ENCODE measurements around the gene MRPL23.

The MRPL23 gene

GRCh38 chr11:1979607-1980006, 32.5 kb downstream of the MRPL23 start:
- in situ Hi-C loops (cut with MboI; ENCODE audit: low pct_unique_long_range_greater_than_20kb, low sequenced_read_pairs): no loop called here
- no peak for DNase-seq

- no peak for DNase-seq
- in situ Hi-C loops (cut with MboI; ENCODE audit: low pct_unique_long_range_greater_than_20kb, low sequenced_read_pairs): no loop called here
Measured at GRCh38 chr11:1982873-1983600, 35.9 kb downstream of the MRPL23 start.

DNA sequence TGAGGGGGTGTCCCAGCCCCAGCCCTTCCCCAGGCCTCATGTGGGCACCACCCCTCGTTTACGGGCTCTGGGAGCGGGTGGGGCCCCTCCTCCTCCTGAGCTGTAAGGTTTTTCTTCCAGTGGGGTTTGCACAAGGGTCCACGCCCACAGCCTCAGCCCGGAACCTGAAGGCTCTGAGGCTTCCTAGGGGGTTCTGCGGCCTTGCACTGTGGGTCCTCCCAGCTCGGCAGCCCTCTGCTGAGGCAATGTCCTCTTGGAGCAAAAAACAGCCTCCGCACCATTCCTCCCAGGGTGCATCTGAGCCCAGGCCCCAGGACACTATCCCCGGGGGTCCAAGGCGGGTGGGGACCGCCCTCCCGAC, 36.4 kb downstream of the MRPL23 start:
- in situ Hi-C loops (cut with MboI; ENCODE audit: low pct_unique_long_range_greater_than_20kb, low sequenced_read_pairs): no loop called here
- DNase-seq: no peak

DNA sequence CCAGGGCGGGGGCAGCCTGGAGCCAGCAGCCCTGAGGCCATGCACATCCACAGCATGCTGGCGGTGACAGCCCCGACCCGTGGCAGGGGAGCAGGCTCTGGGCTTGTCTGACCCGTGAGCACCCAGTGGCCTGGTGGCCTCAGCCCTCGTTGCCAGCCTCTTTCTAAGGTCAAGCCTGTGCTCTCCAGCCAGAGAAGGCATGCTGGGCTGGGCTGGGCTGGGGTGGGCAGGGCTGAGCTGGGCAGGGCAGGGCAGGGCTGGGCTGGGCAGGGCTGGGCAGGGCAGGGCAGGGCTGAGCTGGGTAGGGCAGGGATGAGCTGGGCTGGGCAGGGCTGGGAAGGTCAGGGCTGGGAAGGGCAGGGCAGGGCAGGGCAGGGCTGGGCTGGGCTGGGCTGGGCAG, 39.9 kb downstream of the MRPL23 start:
- in situ Hi-C loops (cut with MboI; ENCODE audit: low pct_unique_long_range_greater_than_20kb, low sequenced_read_pairs): no loop called here
- no peak for DNase-seq

- DNase-seq: no peak
- in situ Hi-C loops (cut with MboI; ENCODE audit: low pct_unique_long_range_greater_than_20kb, low sequenced_read_pairs): no loop called here
Measured at GRCh38 chr11:1988174-1988573, 41.0 kb downstream of the MRPL23 start.

GRCh38 chr11:1988667-1989317, 41.7 kb downstream of the MRPL23 start:
- in situ Hi-C loops (cut with MboI; ENCODE audit: low pct_unique_long_range_greater_than_20kb, low sequenced_read_pairs): no loop called here

DNA sequence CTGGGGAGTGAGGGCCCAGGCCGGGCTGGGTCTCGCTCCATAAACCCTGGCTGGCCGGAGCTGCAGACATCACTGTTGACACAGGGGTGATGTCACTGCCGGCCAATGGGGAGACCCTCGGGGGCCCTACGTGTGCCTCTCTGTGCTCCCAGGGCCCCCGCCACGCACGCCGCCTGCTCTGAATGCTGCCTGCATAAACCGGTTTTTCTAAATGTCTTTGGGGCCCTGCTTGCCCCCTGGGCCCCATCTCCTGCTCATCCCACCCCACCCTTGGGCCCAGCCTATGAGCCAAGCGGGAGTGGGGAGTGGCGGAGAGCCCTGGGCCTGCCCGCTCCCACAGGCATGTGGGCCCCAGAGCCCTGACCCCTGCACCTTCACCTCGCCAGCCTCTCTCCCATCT, 42.8 kb downstream of the MRPL23 start:
- in situ Hi-C loops (cut with MboI; ENCODE audit: low pct_unique_long_range_greater_than_20kb, low sequenced_read_pairs): no loop called here
- DNase-seq: no peak

More at GRCh38 chr11:1988667-1989317, 41.7 kb downstream of the MRPL23 start:
- DNase-seq: no peak

- DNase-seq: no peak
- in situ Hi-C loops (cut with MboI; ENCODE audit: low pct_unique_long_range_greater_than_20kb, low sequenced_read_pairs): no loop called here
Measured at GRCh38 chr11:1990872-1991578, 43.9 kb downstream of the MRPL23 start.

GRCh38 chr11:1992111-1992510, 45.0 kb downstream of the MRPL23 start:
- DNase-seq: no peak
- in situ Hi-C loops (cut with MboI; ENCODE audit: low pct_unique_long_range_greater_than_20kb, low sequenced_read_pairs): no loop called here

DNA sequence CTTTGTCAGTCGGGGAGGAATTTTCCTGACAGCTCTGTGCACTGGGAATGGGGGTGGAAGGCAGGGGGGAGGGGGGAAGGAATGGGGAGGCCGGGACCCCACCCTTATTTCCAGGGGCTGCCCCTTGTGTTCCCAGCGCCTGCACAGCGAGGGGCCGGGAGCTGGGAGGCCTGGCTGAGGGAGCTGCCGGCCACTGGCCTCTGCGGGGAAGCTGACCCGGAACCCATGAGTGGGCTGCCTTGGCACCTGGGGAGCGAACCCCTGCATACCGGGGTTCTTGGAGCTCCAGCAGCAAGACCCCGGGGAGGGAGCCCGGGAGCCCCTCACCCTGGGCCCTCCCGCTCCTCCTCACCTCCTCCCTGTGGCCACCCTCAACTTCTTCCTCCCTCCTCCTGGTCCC, 47.0 kb downstream of the MRPL23 start:
- in situ Hi-C loops (cut with MboI; ENCODE audit: low pct_unique_long_range_greater_than_20kb, low sequenced_read_pairs): no loop called here
- DNase-seq: no peak

DNA sequence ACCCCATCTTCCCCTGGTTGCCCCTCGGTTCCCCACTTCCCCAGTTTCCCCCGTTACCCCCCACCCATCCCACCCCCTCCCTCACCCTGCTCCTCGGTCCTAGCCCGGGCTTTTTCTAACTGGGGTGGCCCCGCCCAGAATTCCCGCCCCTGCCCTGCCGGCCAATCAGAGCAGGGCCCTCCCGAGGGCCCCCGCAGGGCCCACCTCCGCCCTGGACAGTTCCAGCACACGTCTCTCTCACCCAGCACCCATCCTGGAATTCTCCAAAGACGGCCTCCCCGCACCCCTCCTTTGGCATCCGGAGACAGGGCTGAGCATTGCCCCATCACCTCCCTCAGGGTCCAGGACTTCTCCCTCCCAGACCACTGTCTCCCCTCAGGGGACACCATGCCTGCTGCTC, 50.6 kb downstream of the MRPL23 start, which contains the start of gene H19:
TSS of gene H19 (minus strand) at position 88 of the 400 bp plus-strand sequence.
- in situ Hi-C loops (cut with MboI; ENCODE audit: low pct_unique_long_range_greater_than_20kb, low sequenced_read_pairs): no loop called here
- no peak for DNase-seq

DNA sequence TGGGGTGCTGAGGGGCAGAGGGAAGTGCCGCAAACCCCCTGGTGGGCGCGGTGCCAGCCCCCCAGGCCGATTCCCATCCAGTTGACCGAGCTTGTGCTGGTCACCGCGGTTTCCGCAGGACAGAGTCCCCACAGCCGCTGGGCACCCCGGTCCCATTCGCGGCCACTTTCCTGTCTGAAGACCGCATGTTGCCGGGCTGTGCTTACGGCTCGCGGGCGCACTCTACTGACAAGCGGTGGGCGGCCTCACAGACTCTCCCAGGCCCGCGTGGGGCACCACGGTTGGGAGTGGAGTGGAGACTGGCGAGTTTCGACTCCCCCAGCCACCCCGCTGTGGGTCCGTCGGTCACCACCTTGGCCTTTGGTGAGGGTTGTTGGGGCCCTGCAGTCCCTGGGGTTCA, 51.2 kb downstream of the MRPL23 start:
- no peak for DNase-seq
- in situ Hi-C loops (cut with MboI; ENCODE audit: low pct_unique_long_range_greater_than_20kb, low sequenced_read_pairs): no loop called here

DNA sequence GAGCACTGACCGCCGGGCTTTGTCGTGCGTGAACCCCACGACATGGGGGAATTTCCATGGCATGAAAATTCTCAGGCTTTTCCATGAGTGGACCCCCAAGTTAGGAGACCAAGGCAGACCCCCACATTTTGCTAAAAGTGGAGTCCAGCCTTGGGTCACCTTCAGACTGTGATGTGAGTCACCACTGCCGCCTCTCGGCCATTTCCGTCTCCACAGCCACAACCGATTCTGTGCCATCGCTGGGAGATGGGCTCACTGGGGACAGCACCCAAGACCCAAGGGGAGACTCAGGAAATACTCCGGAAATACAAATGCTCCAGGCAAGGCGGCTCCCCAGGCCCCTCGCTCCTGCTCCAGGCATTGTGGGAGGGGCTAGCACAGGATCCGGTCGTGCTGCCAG, 51.7 kb downstream of the MRPL23 start:
- in situ Hi-C loops (cut with MboI; ENCODE audit: low pct_unique_long_range_greater_than_20kb, low sequenced_read_pairs): no loop called here
- no peak for DNase-seq

GRCh38 chr11:2002042-2002776, 55.1 kb downstream of the MRPL23 start:
- in situ Hi-C loops (cut with MboI; ENCODE audit: low pct_unique_long_range_greater_than_20kb, low sequenced_read_pairs): no loop called here
- DNase-seq: no peak

DNA sequence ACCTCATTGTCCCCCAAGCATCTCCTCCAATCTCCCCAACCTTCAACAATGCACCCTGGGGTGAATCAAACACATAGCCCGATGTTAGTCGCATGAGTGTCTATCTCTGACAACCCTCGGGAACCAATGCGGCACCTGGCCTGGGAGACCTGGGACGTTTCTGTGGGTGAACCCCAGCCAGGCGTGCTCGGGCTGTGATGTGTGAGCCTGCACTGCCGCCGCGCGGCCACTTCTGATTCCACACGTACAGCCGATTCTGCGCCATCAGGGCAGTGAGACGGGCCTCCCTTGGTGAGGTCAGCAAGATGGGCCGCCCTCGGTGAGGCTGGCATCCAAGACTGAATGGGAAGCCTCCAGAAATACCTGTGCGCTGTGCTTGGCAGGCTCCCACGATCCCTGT, 55.7 kb downstream of the MRPL23 start:
- no peak for DNase-seq
- in situ Hi-C loops (cut with MboI; ENCODE audit: low pct_unique_long_range_greater_than_20kb, low sequenced_read_pairs): no loop called here

DNA sequence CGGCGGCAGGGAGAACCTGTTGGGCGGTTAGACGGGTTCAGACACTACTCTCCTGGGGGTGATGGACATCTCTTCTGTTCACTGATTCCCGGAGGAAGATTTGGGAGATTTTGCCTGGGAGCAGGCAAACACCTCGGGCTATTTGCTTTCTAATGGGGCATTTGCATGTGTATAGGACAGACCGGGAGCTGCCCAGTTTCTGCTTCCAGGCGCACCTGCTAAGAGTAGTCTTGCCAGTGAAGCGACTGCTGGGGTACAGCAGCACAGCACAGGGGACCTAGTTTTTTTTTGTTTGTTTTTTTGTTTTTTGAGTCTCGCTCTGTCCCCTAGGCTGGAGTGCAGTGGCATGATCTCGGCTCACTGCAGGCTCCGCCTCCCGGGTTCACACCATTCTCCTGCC, 57.3 kb downstream of the MRPL23 start:
- in situ Hi-C loops (cut with MboI; ENCODE audit: low pct_unique_long_range_greater_than_20kb, low sequenced_read_pairs): no loop called here
- DNase-seq: no peak
